Measurements from ENCODE around the gene GPSM1.

The GPSM1 gene

GRCh38 chr9:136339958-136340310, 12.6 kb downstream of the GPSM1 start:
- TF ChIP-seq CTCF (IDR thresholded peaks at IDR 0.05; ENCODE audit: borderline replicate concordance, insufficient read depth, low read depth, low read length) = no peak
- H3K4me3 ChIP-seq (ENCODE audit: low read depth, low read length) = no peak overlapping the region

GRCh38 chr9:136340356-136341041, 13.2 kb downstream of the GPSM1 start:
- no peak overlapping the region for H3K4me3 ChIP-seq (ENCODE audit: low read depth, low read length)
- no peak for TF ChIP-seq CTCF (IDR thresholded peaks at IDR 0.05; ENCODE audit: borderline replicate concordance, insufficient read depth, low read depth, low read length)

GRCh38 chr9:136341042-136341655, 13.8 kb downstream of the GPSM1 start:
- H3K4me3 ChIP-seq (ENCODE audit: low read depth, low read length) = no peak overlapping the region
- TF ChIP-seq CTCF (IDR thresholded peaks at IDR 0.05; ENCODE audit: borderline replicate concordance, insufficient read depth, low read depth, low read length) = no peak

GRCh38 chr9:136341769-136342168, 14.4 kb downstream of the GPSM1 start:
- no peak overlapping the region for H3K4me3 ChIP-seq (ENCODE audit: low read depth, low read length)
- TF ChIP-seq CTCF (IDR thresholded peaks at IDR 0.05; ENCODE audit: borderline replicate concordance, insufficient read depth, low read depth, low read length) = no peak

GRCh38 chr9:136342181-136343120, 15.1 kb downstream of the GPSM1 start:
- no peak overlapping the region for H3K4me3 ChIP-seq (ENCODE audit: low read depth, low read length)
- no peak for TF ChIP-seq CTCF (IDR thresholded peaks at IDR 0.05; ENCODE audit: borderline replicate concordance, insufficient read depth, low read depth, low read length)

GRCh38 chr9:136343121-136343883, 16.0 kb downstream of the GPSM1 start:
- no peak for TF ChIP-seq CTCF (IDR thresholded peaks at IDR 0.05; ENCODE audit: borderline replicate concordance, insufficient read depth, low read depth, low read length)
- H3K4me3 ChIP-seq (ENCODE audit: low read depth, low read length) = no peak overlapping the region
